Stimulated activated CD8-positive, alpha-beta memory T cell treated with anti-CD3 and anti-CD28 coated beads, Interleukin-12 subunit alpha, Interleukin-12 subunit beta, amount 100 ng/mL, for 24 hours (primary cell): ENCODE data around the gene ACTA1.
"Not testable (repeated sequence)": the region's sequence is repeated elsewhere in the genome, so short reads cannot be mapped to it uniquely, and the experiment has no call there.

Experiments used
- DNase-seq: peaks from one replicate; pipeline ENCODE4 v3.0.0-alpha.2; 2020; ENCODE audit errors: extremely low read depth

Gene ACTA1

DNA sequence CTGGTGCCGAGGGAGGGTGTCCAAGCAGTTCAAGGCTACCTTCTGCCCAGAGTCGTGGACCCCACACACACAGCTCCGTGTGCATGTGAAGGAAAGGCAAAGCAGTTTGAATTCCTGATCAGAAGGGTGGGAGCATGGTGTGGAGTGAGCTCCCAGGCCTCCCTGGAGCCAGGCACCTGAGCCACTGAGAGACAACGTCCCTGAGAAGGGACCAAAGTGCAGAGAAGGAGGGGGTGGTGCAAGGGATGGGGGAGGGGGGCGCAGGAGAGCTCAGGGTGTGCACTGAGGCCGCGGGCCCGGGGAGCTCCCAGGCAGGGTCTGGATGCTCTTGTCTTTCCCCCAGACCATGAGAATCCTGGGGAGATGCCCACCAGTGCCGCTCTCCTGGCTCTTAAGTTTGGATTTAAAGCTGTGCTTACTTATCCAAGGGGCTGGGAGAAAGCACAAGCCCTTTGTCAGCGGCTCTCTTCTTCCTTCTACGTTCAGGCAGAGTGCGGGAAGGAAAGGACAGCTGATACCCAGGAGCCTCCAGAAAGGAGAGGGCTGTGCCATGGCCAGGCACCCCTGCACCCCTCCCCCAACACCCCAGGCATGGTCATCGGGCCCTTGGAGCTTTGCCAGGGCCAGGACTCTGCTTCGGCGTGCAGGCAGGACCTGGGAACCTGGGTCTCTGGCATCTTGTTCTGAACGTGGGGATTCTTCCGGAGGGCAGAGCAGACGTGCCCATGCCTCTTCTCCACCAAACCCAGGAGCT lies 24.1 kb downstream of the ACTA1 start:
- DNase-seq, result no peak

DNA sequence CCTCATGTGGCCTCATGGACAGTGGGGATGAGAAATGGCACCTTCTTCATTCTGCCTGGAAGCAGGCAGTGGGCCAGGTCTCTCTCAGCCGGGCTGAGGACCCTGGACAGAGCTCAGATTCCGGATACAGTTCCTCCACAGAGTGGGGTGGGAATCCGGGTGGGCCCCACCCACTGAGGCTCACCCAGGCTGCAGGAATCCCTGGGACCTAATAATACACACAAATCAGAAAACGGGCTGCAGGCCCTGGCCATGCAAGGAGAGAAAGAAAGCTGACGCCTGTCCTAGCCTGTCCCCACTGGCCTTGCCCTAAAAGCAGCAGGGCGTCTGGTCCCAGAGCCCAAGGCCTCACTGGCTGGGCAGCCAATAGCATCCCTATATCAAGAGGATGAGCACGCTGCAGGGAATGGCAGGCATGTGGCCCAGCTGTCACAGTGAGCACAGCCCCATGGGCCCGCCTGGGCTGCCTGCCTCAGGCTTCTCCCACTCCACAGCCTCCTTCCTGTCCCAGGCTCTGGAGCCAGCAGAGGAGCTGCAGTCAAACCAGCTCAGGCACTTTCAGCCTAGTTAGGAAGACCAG lies 25.3 kb downstream of the ACTA1 start:
- DNase-seq, result no peak

DNA sequence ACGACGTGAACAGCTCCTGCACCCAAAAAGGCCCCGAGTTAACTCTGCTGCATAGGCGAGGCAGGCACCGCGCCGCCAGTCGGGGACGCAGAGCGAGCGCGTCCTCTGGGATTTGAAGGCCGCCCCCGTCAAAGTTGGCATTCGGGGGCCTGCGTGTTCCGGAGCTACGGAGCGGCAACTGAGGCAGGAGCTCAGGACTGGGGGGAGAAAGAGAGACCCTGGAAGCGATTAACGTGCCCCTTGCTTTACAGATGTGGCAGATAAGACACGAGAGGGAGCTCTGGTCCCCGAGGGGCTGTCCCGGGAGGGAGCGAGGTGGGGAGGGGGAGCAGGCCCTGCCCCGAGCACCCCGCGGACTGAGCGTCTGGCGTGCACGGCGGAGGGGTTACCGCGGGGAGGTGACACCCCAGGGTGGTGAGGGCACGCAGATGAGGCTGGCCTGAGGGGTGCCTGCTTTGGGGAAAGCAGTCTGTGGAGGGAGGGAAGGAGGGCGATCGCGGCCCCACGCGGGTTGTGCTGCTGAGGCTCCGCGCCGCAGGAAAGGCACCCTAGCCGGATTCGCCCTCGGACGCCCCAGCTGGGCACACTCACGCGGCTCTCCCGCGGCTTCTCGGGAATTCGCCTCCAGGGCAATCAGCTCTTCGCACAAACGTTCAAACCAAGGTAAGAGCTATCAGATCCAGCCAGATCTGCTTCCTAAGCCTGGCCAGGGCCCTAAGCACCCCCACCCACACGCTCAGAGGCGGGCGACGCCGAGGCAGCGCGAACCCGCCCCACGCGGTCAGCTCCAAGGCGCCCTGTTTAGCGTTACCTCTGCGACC lies 26.5 kb downstream of the ACTA1 start:
- DNase-seq, result no peak

DNA sequence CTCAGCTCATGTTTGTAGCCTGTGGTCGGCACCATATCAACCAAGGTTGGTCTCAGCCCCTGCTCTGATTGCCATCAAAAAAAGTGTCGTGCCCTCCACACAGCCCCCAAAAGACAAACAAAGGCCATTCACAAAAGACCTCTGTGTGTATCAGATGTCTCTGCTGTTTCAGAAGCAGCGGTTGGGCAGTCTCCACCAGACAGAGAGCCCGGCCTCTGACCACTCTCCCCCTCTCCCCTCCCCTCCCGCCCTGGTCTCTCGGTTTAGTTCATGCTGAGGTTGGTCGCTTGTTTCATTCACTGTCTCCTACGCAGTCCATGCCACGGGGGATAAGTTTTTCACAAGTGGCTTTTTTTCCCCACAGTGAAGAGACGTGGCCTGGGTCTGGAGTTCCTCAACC lies 27.1 kb downstream of the ACTA1 start:
- no peak for DNase-seq

DNA sequence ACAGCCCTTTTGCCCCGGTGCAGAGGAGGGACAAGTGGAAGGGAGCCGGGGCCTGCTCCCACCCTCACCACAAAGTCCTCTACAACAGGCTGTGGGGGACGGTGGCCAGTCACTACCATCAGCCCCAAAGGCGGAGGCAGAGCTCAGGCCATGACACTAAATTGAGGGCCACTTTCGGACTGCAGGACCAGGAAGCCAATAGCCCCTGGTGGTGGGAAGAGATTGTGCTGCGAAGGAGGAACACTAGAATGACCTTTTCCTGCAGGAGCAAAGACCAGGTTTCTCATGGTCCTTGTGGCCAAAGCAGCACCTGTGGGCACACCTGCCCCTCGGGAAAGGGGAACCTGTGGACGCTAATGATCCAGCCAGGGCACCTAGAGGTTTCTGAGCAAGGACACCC lies 30.3 kb downstream of the ACTA1 start:
- DNase-seq, result no peak

DNA sequence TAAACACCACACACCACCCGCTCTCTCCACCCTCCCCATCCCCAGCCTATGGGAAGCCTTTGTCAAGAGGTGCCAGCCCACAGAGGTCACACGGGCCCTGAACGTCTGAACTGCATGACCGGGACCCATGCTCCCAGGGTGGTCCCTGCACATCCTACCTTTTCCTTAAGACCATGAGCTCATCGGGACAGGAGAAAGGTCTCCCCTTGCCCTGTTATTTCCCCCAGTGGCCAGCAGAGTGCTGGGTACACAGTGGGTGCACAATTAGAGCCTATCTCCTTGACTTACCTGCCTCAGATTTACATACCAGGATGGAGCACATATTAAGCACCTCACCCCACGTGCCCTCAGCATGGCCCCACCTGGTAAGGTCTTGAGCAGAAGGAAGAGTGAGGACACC lies 30.9 kb downstream of the ACTA1 start:
- no peak for DNase-seq

DNA sequence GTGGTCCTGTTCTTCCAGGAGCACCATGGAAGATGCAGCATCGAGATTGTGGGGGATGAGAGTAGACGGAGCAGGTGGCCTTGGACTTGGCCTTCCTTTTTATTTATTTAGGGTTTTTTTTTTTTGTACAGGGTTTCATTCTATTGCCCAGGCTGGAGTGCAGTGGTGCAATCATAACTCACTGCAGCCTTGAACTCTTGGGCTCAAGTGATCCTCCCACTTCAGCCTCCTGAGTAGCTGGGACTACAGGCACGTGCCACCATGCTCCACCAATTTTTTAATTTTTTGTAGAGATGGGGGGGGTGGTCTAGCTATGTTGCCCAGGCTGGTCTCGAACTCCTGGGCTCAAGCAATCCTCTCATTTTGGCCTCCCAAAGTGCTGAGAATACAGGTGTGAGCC lies 31.6 kb downstream of the ACTA1 start:
- not testable (repeated sequence) for DNase-seq

DNA sequence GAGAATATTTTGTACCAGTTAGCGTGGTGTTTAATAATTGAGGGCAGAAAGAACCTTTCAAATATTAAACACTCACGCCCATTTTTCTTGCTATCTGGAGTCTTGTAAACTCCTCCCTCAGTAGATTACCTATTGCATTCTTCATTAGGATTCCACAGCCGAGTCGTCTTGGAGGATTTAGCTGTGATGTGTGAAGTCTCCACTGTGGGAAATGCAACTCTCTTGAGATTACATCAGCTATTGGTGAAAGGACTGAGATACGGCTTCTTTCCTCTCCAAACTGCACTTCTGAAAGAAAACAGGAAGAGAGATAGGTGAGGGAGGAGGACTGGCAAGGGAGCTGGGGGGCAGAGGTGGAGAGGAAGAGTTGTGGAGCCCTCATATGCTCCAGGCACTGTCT lies 36.1 kb downstream of the ACTA1 start:
- no peak for DNase-seq

DNA sequence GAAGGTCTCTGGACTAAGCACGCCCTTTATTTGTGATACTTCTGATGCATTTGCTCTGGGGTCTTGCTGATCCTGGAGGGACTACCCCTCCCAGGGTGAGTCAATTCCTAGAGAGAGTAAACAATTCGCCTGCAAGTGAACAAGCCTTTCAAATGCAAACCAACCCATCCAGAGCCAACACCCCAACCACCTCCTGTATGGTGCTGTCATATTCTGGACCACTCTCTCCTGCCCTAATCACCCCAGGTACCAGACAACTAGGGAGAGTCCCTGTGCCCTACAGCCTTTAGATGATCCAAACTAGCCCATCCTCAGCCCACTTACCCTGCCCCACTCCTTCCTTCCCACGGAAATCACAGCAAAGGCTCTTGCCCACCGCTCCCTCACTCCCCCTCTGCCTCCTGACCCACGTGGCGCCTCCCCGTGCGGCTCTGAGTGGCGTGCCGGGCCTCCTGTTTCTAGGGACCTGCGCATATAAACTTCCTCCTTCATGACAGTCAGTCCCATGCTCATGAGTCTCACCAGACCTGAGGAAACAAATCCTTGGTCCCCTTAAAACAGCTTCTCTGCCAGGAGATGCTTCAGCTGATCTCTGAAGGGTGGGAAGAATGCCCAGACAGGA lies 37.2 kb downstream of the ACTA1 start:
- no peak for DNase-seq

DNA sequence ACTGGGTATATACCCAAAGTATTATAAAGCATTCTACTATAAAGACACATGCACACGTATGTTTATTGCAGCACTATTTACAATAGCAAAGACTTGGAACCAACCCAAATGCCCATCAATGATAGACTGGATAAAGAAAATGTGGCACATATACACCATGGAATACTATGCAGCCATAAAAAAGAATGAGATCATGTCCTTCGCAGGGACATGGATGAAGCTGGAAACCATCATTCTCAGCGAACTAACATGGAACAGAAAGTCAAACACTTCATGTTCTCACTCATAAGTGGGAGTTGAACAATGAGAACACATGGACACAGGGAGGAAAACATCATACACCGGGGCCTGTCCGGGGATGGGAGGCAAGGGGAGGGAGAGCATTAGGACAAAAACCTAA lies 39.4 kb downstream of the ACTA1 start:
- DNase-seq, result not testable (repeated sequence)

DNA sequence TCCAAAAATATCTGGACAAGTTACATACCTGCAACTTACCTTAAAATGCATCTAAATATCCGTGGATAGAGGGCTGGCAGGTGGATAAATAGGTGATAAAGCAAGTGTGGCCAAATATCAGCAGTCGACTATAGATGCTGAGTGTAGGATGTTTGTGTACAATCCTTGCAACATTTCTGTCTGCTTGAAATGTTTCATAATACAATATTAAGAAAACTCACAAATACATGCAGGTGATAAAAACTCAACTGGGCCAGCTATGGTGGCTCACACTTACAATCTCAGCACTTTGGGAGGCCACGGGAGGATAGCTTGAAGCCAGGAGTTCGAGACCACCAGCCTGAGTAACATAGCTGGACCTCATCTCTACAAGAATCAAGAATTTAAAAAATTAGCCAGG lies 41.0 kb downstream of the ACTA1 start:
- DNase-seq, result no peak

DNA sequence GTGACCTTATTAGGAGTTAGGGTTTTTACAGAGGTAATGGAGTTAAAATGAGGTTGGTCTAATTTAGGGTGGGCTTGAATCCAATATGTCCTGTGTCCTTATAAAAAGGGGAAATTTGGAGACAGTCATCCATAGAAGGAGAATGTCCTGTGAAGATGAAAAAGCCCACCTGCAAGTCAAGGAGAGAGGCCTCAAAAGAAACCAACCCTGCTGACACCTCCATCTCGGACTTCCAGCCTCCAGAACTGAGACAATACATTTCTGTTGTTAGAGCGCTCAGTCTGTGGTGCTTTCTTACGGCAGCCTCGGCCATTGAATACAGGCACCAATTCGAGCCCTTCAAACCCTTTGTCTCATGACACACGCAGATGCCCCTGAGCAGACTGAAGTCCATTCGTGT lies 43.8 kb downstream of the ACTA1 start:
- DNase-seq, result no peak

DNA sequence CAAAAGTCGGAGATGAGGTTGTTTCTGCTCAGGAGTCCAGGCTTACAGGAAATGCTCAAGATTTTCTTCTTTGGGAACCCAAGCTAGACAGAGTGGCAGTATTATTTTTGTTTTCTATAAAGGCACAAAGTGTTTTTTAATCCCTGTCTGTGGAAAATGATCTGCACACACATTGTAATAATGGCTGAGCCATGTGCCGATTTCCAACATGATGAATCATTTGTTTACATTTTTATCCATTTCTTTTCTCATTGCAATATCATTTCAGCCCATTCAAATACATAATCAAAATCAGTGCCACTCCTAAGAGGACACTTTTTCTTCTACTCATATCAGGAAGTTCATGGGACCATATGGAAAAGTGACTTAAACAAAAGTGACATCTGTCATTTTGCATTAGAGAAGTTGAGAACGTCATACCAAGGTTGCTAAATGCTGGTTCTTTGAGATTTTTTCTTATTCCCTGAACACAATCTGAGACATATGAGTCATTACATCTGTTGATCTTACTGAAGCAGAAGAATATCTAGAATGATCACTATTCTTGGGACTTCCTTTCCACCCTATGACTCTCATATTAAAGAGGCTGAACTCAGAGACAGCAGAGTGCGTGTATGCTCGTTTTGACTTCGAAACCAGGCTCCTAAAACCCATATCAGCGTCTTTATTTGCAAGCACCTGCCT lies 44.9 kb downstream of the ACTA1 start:
- DNase-seq, result no peak

DNA sequence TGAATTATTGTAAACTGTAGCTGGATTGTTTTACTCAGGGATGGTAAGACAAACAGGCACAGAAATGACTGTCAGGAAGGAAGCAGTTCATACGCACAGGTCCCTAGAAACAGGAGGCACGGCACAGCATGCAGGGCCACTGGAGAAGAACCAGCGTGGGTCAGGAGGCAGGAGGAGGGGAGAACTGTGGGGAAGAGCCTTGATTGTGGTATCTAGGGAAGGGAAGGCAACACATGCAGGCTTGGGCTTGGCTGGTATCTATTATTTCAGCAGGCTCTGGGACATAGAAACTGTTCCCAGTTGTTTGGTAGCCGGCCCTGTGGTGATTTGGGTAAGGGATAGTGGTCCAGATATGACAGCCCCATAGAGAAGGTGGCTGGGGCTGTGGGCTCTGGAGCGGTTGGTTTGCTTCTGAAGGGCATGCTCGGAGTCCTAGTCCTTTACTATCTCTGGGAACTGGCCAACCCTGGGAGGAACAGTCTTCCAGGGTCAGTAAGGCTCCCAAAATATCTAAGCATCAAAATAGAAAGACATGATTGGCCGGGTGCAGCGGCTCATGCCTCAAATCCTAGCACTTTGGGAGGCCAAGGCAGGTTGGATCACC lies 47.9 kb downstream of the ACTA1 start:
- DNase-seq, result no peak

DNA sequence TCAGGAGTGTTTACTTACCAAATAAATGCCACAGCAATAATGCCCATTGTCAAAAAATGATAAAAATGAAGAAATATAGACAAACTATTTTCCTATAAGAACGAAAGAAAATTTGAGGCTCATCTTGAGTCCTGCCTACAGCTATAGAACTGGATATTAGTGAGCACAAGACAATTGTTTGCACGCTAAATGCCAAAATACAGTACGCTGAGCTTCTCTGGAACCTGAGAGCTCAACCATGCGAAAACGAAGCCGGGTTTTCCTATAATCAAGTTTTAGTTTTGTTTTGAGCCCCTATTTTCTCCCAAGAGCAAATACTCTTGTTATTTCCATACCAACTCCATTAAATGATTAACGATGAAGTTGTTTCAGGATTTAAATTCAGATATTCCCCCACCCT lies 49.1 kb downstream of the ACTA1 start:
- no peak for DNase-seq

DNA sequence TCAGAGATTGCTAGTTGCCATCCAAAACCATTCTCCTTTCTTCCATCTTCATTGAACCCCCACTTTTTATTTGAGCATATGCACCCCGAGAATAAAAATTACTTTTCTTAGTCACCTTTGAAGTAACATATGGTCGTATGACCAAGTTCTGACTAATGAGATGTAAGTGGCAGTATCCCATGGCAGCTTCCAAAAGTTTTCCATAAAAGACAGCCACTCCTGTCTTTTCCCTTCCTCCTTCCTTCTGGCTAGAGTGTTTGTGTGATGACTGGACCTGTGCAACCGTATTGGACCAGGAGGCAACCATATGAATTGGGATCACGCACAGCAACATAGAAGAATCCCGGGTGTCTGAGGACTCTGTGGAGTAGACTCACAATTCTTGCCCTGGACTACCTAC lies 49.9 kb downstream of the ACTA1 start:
- no peak for DNase-seq

DNA sequence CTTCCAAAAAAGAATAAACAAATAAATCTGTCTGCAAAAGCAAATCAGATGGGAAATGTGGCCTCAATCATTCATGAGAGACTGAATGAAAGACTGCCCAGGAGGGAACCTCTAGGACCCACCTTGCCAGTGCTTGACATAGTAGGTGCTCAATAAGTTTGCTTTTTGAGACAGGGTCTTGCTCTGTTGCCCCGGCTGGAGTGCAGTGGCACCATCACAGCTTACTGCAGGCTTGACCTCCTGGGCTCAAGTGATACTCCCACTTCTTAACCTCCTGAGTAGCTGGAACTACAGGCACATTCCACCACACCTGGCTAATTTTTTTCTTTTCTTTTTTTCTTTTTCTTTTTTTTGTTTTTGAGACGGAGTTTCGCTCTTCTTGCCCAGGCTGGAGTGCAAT lies 50.7 kb downstream of the ACTA1 start:
- no peak for DNase-seq
